ENCODE results near the gene DGLUCY.
"Not testable (repeated sequence)": the region's sequence is repeated elsewhere in the genome, so short reads cannot be mapped to it uniquely, and the experiment has no call there.

DGLUCY gene

GRCh38 chr14:91092073-91092472 lies 21.8 kb upstream of the DGLUCY start:
- no peak for DNase-seq (ENCODE audit: low read depth in 1 of 2, low spot score in 1 of 2)
- in situ Hi-C loops (cut with HindIII; ENCODE audit: low pct_unique_long_range_greater_than_20kb, low sequenced_read_pairs): no loop called here
- no peak for TF ChIP-seq JUND (IDR thresholded peaks at IDR 0.05; ENCODE audit: low read depth)

- DNase-seq (ENCODE audit: low read depth in 1 of 2, low spot score in 1 of 2); in situ Hi-C loops (cut with HindIII; ENCODE audit: low pct_unique_long_range_greater_than_20kb, low sequenced_read_pairs): not testable (repeated sequence)
Measured at GRCh38 chr14:91093743-91094472, 20.0 kb upstream of the DGLUCY start.

GRCh38 chr14:91094772-91095171 lies 19.1 kb upstream of the DGLUCY start:
- in situ Hi-C loops (cut with HindIII; ENCODE audit: low pct_unique_long_range_greater_than_20kb, low sequenced_read_pairs): no loop called here
- no peak for TF ChIP-seq JUND (IDR thresholded peaks at IDR 0.05; ENCODE audit: low read depth)
- no peak for DNase-seq (ENCODE audit: low read depth in 1 of 2, low spot score in 1 of 2)

- no peak for TF ChIP-seq JUND (IDR thresholded peaks at IDR 0.05; ENCODE audit: low read depth)
Measured at GRCh38 chr14:91095178-91095577, 18.7 kb upstream of the DGLUCY start.

GRCh38 chr14:91097657-91098056 lies 16.2 kb upstream of the DGLUCY start:
- in situ Hi-C loops (cut with HindIII; ENCODE audit: low pct_unique_long_range_greater_than_20kb, low sequenced_read_pairs): not testable (repeated sequence)

More at GRCh38 chr14:91095178-91095577, 18.7 kb upstream of the DGLUCY start:
- in situ Hi-C loops (cut with HindIII; ENCODE audit: low pct_unique_long_range_greater_than_20kb, low sequenced_read_pairs): no loop called here
- no peak for DNase-seq (ENCODE audit: low read depth in 1 of 2, low spot score in 1 of 2)

GRCh38 chr14:91098591-91098990 lies 15.3 kb upstream of the DGLUCY start:
- TF ChIP-seq JUND (IDR thresholded peaks at IDR 0.05; ENCODE audit: low read depth): no peak
- in situ Hi-C loops (cut with HindIII; ENCODE audit: low pct_unique_long_range_greater_than_20kb, low sequenced_read_pairs): no loop called here
- DNase-seq (ENCODE audit: low read depth in 1 of 2, low spot score in 1 of 2): no peak

More at GRCh38 chr14:91097657-91098056, 16.2 kb upstream of the DGLUCY start:
- DNase-seq (ENCODE audit: low read depth in 1 of 2, low spot score in 1 of 2): not testable (repeated sequence)

- TF ChIP-seq JUND (IDR thresholded peaks at IDR 0.05; ENCODE audit: low read depth): no peak
- in situ Hi-C loops (cut with HindIII; ENCODE audit: low pct_unique_long_range_greater_than_20kb, low sequenced_read_pairs): no loop called here
Measured at GRCh38 chr14:91100102-91100501, 13.8 kb upstream of the DGLUCY start.

GRCh38 chr14:91103116-91103515 lies 10.8 kb upstream of the DGLUCY start:
- in situ Hi-C loops (cut with HindIII; ENCODE audit: low pct_unique_long_range_greater_than_20kb, low sequenced_read_pairs): no loop called here
- no peak for TF ChIP-seq JUND (IDR thresholded peaks at IDR 0.05; ENCODE audit: low read depth)
- DNase-seq (ENCODE audit: low read depth in 1 of 2, low spot score in 1 of 2): no peak

More at GRCh38 chr14:91100102-91100501, 13.8 kb upstream of the DGLUCY start:
- DNase-seq (ENCODE audit: low read depth in 1 of 2, low spot score in 1 of 2): no peak

- DNase-seq (ENCODE audit: low read depth in 1 of 2, low spot score in 1 of 2): peak in 1 of 2 experiments; percentile 79
- in situ Hi-C loops (cut with HindIII; ENCODE audit: low pct_unique_long_range_greater_than_20kb, low sequenced_read_pairs): no loop called here
- no peak for TF ChIP-seq JUND (IDR thresholded peaks at IDR 0.05; ENCODE audit: low read depth)
Measured at GRCh38 chr14:91108941-91109611, 4.8 kb upstream of the DGLUCY start.

GRCh38 chr14:91111443-91111842 lies 2.4 kb upstream of the DGLUCY start:
- in situ Hi-C loops (cut with HindIII; ENCODE audit: low pct_unique_long_range_greater_than_20kb, low sequenced_read_pairs): no loop called here
- no peak for DNase-seq (ENCODE audit: low read depth in 1 of 2, low spot score in 1 of 2)
- TF ChIP-seq JUND (IDR thresholded peaks at IDR 0.05; ENCODE audit: low read depth): no peak

GRCh38 chr14:91112194-91112593 lies 1.7 kb upstream of the DGLUCY start:
- TF ChIP-seq JUND (IDR thresholded peaks at IDR 0.05; ENCODE audit: low read depth): no peak
- in situ Hi-C loops (cut with HindIII; ENCODE audit: low pct_unique_long_range_greater_than_20kb, low sequenced_read_pairs): no loop called here
- no peak for DNase-seq (ENCODE audit: low read depth in 1 of 2, low spot score in 1 of 2)

- in situ Hi-C loops (cut with HindIII; ENCODE audit: low pct_unique_long_range_greater_than_20kb, low sequenced_read_pairs): no loop called here
- DNase-seq (ENCODE audit: low read depth in 1 of 2, low spot score in 1 of 2): peak in 1 of 2 experiments; percentile 72
- TF ChIP-seq JUND (IDR thresholded peaks at IDR 0.05; ENCODE audit: low read depth): no peak
Measured at GRCh38 chr14:91114079-91115065, 499 bp downstream of the DGLUCY start.
